ENCODE data around the gene MLNR.

MLNR gene

GRCh38 chr13:49240017-49240416 is 19.9 kb downstream of the MLNR start:
- peak; percentile 50 for TF ChIP-seq CTCF (IDR thresholded peaks at IDR 0.05; ENCODE audit: borderline replicate concordance, control extremely low read depth, extremely low read depth, insufficient read depth, missing control alignments)
- peak; percentile 32 for DNase-seq (ENCODE audit: low spot score)
- in situ Hi-C loops (cut with MboI; ENCODE audit: low sequenced_read_pairs, unreplicated experiment) = no loop called here

GRCh38 chr13:49241296-49241695 is 21.2 kb downstream of the MLNR start:
- in situ Hi-C loops (cut with MboI; ENCODE audit: low sequenced_read_pairs, unreplicated experiment) = no loop called here
- DNase-seq (ENCODE audit: low spot score) = no peak
- TF ChIP-seq CTCF (IDR thresholded peaks at IDR 0.05; ENCODE audit: borderline replicate concordance, control extremely low read depth, extremely low read depth, insufficient read depth, missing control alignments) = no peak

GRCh38 chr13:49245101-49245500 is 25.0 kb downstream of the MLNR start:
- DNase-seq (ENCODE audit: low spot score) = no peak
- TF ChIP-seq CTCF (IDR thresholded peaks at IDR 0.05; ENCODE audit: borderline replicate concordance, control extremely low read depth, extremely low read depth, insufficient read depth, missing control alignments) = no peak
- in situ Hi-C loops (cut with MboI; ENCODE audit: low sequenced_read_pairs, unreplicated experiment) = no loop called here

- in situ Hi-C loops (cut with MboI; ENCODE audit: low sequenced_read_pairs, unreplicated experiment) = no loop called here
- TF ChIP-seq CTCF (IDR thresholded peaks at IDR 0.05; ENCODE audit: borderline replicate concordance, control extremely low read depth, extremely low read depth, insufficient read depth, missing control alignments) = no peak
- DNase-seq (ENCODE audit: low spot score) = no peak
Measured at GRCh38 chr13:49246850-49247642, 26.9 kb downstream of the MLNR start.

- DNase-seq (ENCODE audit: low spot score) = peak; percentile 93
- in situ Hi-C loops (cut with MboI; ENCODE audit: low sequenced_read_pairs, unreplicated experiment) = no loop called here
Measured at GRCh38 chr13:49247643-49248621, 27.8 kb downstream of the MLNR start, which contains the start of gene CDADC1. Gene CDADC1 (plus strand): TSS chr13:49247925. CDS start chr13:49248038, 113 bp downstream.

More at GRCh38 chr13:49247643-49248621, 27.8 kb downstream of the MLNR start, which contains the start of gene CDADC1:
- no peak for TF ChIP-seq CTCF (IDR thresholded peaks at IDR 0.05; ENCODE audit: borderline replicate concordance, control extremely low read depth, extremely low read depth, insufficient read depth, missing control alignments)
